Measurements from ENCODE around the gene RAPGEF5. TPM values are rescaled to one million over a fixed set of nuclear protein-coding genes. Genes with fewer than 3 reads are reported as not detected.

The RAPGEF5 gene
- total RNA-seq, 1 experiment from 2014 or later, result 16.4 TPM

DNA sequence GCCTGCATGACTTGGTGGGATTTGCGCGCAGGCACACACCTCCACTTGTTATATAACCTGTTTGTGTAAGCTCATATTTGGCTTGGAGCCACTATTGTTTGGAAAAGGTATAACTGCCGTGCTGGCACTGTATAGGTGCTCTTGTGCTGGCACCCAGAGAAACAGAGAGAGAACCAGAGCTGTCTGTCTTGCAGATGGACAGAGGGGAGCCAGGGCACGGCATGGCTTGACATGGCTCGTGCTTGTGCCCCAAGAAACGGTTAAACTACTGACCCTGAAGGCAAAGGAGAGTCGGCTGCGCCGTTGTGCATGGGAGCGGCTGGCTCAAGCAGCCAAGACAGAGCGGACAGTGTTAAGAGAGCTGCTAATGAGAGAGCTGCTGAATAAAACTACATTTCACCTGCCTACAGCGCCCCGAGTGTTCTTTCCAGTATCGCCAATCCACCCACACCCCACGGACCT is 23.2 kb downstream of the RAPGEF5 start:
- Histone ChIP-seq H2AFZ (no peak overlapping the region), H3K9me2 (ENCODE audit: insufficient read depth) (no peaks in the 10 kb centered on the region), H3K79me2 (ENCODE audit: low read depth) (peaks cover 11% of the 10 kb centered on the region; the same call in 1 of the 2 replicates), H4K20me1 (ENCODE audit: insufficient read depth) (no peaks in the 10 kb centered on the region), H3K4me2 (no peak overlapping the region), H3K4me3 (no peak overlapping the region), H3K36me3 (ENCODE audit: low read depth) (no peaks in the 10 kb centered on the region), H3K27me3 (ENCODE audit: insufficient read depth, low read depth) (no peaks in the 10 kb centered on the region), H3K27ac (no peak overlapping the region), H3K9me3 (ENCODE audit: insufficient read depth, low read depth) (no peaks in the 10 kb centered on the region), H3F3A (ENCODE audit: insufficient read depth, low read depth) (no peaks in the 10 kb centered on the region), H3K4me1 (replicated peaks; ENCODE audit: insufficient read depth) (peaks cover 18% of the 10 kb centered on the region)
- no TSS peak for BruUV-seq (replicated peaks)
- intact Hi-C loops (cut with micrococcal nuclease; ENCODE audit: unreplicated experiment), result no loop called here
- TF ChIP-seq, protein P1, sequence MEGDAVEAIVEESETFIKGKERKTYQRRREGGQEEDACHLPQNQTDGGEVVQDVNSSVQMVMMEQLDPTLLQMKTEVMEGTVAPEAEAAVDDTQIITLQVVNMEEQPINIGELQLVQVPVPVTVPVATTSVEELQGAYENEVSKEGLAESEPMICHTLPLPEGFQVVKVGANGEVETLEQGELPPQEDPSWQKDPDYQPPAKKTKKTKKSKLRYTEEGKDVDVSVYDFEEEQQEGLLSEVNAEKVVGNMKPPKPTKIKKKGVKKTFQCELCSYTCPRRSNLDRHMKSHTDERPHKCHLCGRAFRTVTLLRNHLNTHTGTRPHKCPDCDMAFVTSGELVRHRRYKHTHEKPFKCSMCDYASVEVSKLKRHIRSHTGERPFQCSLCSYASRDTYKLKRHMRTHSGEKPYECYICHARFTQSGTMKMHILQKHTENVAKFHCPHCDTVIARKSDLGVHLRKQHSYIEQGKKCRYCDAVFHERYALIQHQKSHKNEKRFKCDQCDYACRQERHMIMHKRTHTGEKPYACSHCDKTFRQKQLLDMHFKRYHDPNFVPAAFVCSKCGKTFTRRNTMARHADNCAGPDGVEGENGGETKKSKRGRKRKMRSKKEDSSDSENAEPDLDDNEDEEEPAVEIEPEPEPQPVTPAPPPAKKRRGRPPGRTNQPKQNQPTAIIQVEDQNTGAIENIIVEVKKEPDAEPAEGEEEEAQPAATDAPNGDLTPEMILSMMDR (conservative IDR thresholded peaks at IDR 0.05), result no peak
- TF ChIP-seq EZH2 (IDR thresholded peaks at IDR 0.05; ENCODE audit: low read depth), result no peak
- ChIA-PET CTCF (no interaction called here), POLR2A (ENCODE audit: unreplicated experiment) (interaction anchor here (0.5 kb wide), 1 partner anchor 1589 kb away, joined by 3 read pairs; no protein-coding TSS in a partner anchor)
- no peak for DNase-seq

DNA sequence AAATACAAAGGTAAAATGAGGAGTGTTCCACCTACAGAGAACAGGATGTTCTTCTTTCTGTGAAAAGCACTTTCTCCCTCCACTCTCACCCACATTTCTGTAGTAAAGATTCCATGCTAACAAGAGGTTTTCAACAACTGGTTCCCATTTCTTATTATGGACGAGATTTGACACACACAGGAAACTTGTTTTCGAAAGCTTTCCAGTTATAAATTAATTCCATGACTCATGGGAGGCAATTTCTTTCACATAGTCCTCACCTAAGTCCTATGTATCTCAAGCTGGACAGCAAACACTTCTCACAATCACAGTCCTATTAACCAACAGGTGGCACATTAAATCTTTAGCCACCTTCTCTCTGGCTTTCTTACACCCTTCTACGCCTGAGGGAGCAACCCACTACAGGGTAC is 24.5 kb downstream of the RAPGEF5 start:
- H2AFZ ChIP-seq, result no peak overlapping the region
- no peak overlapping the region for H3K27ac ChIP-seq
- H4K20me1 ChIP-seq (ENCODE audit: insufficient read depth), result no peaks in the 10 kb centered on the region
- H3K36me3 ChIP-seq (ENCODE audit: low read depth), result no peaks in the 10 kb centered on the region
- H3K4me1 ChIP-seq (replicated peaks; ENCODE audit: insufficient read depth), result peaks cover 18% of the 10 kb centered on the region
- no peak overlapping the region for H3K4me2 ChIP-seq
- no peaks in the 10 kb centered on the region for H3F3A ChIP-seq (ENCODE audit: insufficient read depth, low read depth)
- DNase-seq, result no peak
- POLR2A ChIA-PET (ENCODE audit: unreplicated experiment), result interaction anchor here (0.6 kb wide), 1 partner anchor 71 kb away, joined by 3 read pairs; no protein-coding TSS in a partner anchor
- BruUV-seq (replicated peaks), result no TSS peak
- no peaks in the 10 kb centered on the region for H3K27me3 ChIP-seq (ENCODE audit: insufficient read depth, low read depth)
- H3K4me3 ChIP-seq, result no peak overlapping the region
- no peaks in the 10 kb centered on the region for H3K9me3 ChIP-seq (ENCODE audit: insufficient read depth, low read depth)
- CTCF ChIA-PET, result no interaction called here
- H3K79me2 ChIP-seq (ENCODE audit: low read depth), result peaks cover 11% of the 10 kb centered on the region; the same call in 1 of the 2 replicates
- TF ChIP-seq EZH2 (IDR thresholded peaks at IDR 0.05; ENCODE audit: low read depth), result no peak
- TF ChIP-seq, protein P1 (conservative IDR thresholded peaks at IDR 0.05), result no peak
- no peaks in the 10 kb centered on the region for H3K9me2 ChIP-seq (ENCODE audit: insufficient read depth)
- intact Hi-C loops (cut with micrococcal nuclease; ENCODE audit: unreplicated experiment), result no loop called here

GRCh38 chr7:22331704-22332103 is 25.2 kb downstream of the RAPGEF5 start:
- peaks cover 18% of the 10 kb centered on the region for H3K4me1 ChIP-seq (replicated peaks; ENCODE audit: insufficient read depth)
- no peaks in the 10 kb centered on the region for H3K27me3 ChIP-seq (ENCODE audit: insufficient read depth, low read depth)
- H3K4me2 ChIP-seq, result no peak overlapping the region
- no peak for DNase-seq
- H3K36me3 ChIP-seq (ENCODE audit: low read depth), result no peaks in the 10 kb centered on the region
- no peaks in the 10 kb centered on the region for H4K20me1 ChIP-seq (ENCODE audit: insufficient read depth)
- H3K79me2 ChIP-seq (ENCODE audit: low read depth), result peaks cover 11% of the 10 kb centered on the region; the same call in 1 of the 2 replicates
- H3K4me3 ChIP-seq, result no peak overlapping the region
- ChIA-PET POLR2A (ENCODE audit: unreplicated experiment) (no interaction called here), CTCF (no interaction called here)
- no peaks in the 10 kb centered on the region for H3K9me3 ChIP-seq (ENCODE audit: insufficient read depth, low read depth)
- H3F3A ChIP-seq (ENCODE audit: insufficient read depth, low read depth), result no peaks in the 10 kb centered on the region
- no peaks in the 10 kb centered on the region for H3K9me2 ChIP-seq (ENCODE audit: insufficient read depth)
- no peak overlapping the region for H2AFZ ChIP-seq
- BruUV-seq (replicated peaks), result no TSS peak
- intact Hi-C loops (cut with micrococcal nuclease; ENCODE audit: unreplicated experiment), result no loop called here
- H3K27ac ChIP-seq, result no peak overlapping the region
- TF ChIP-seq EZH2 (IDR thresholded peaks at IDR 0.05; ENCODE audit: low read depth), result no peak

DNA sequence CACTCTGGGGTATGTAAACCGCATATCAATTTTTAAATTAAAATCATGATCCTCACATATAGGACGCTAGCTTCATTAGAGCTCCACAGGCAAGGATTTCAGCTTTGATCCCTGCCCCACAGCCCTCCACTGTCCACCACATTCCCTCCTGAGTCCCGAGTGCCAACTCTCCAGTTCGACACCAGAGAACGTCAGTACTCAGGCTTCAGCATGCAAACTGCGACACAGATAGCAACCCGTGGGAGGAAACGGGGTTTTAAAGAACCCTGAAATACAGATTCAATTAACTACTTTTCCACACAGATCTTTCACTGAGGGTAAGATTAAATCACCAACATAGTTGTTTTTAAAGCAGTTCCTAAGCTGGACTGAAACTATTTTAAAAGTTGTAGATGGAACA is 26.1 kb downstream of the RAPGEF5 start:
- Histone ChIP-seq H3K4me2 (no peak overlapping the region), H2AFZ (no peak overlapping the region), H4K20me1 (ENCODE audit: insufficient read depth) (no peaks in the 10 kb centered on the region), H3K27ac (no peak overlapping the region), H3K4me1 (replicated peaks; ENCODE audit: insufficient read depth) (peaks cover 18% of the 10 kb centered on the region), H3K9me3 (ENCODE audit: insufficient read depth, low read depth) (no peaks in the 10 kb centered on the region), H3K79me2 (ENCODE audit: low read depth) (peaks cover 11% of the 10 kb centered on the region; the same call in 1 of the 2 replicates), H3F3A (ENCODE audit: insufficient read depth, low read depth) (no peaks in the 10 kb centered on the region), H3K36me3 (ENCODE audit: low read depth) (no peaks in the 10 kb centered on the region), H3K4me3 (no peak overlapping the region), H3K9me2 (ENCODE audit: insufficient read depth) (no peaks in the 10 kb centered on the region), H3K27me3 (ENCODE audit: insufficient read depth, low read depth) (no peaks in the 10 kb centered on the region)
- no peak for TF ChIP-seq EZH2 (IDR thresholded peaks at IDR 0.05; ENCODE audit: low read depth)
- TF ChIP-seq, protein P1 (conservative IDR thresholded peaks at IDR 0.05), result no peak
- BruUV-seq (replicated peaks), result no TSS peak
- CTCF ChIA-PET, result no interaction called here
- POLR2A ChIA-PET (ENCODE audit: unreplicated experiment), result no interaction called here
- DNase-seq, result no peak
- intact Hi-C loops (cut with micrococcal nuclease; ENCODE audit: unreplicated experiment), result no loop called here
